Small intestine (tissue), 7 donors: ENCODE data around the gene MTMR3. TPM values are rescaled to one million over a fixed set of nuclear protein-coding genes. Genes with fewer than 3 reads are reported as not detected.

Experiments
- DNase-seq, 2 donors: peaks; one replicate each; pipeline versions ENCODE4 v3.0.0 to v3.0.0-alpha.2; 2013
- FAIRE-seq: peaks from 2 replicates; lab custom pipeline; 2012; peaks lifted over from hg19 to GRCh38; lab: Jason Lieb, UNC
- H3K27ac ChIP-seq, 3 donors: one replicate each; pipeline ENCODE4 v1.5.1; 2013; ENCODE audit warnings: low read length in 2 of 3, mild to moderate bottlenecking in 2 of 3, control low read depth in 1 of 3, inconsistent platforms in 1 of 3, low read depth in 1 of 3, moderate library complexity in 1 of 3
- H3K27me3 ChIP-seq, 3 donors: one replicate each; pipeline ENCODE4 v1.6.1; 2013; ENCODE audit warnings: low read length in 3 of 3, inconsistent platforms in 1 of 3; ENCODE audit not compliant: control insufficient read depth in 3 of 3, insufficient read depth in 3 of 3
- H3K36me3 ChIP-seq, 3 donors: one replicate each; pipeline ENCODE4 v1.6.1; 2013; ENCODE audit warnings: low read length in 3 of 3, inconsistent platforms in 1 of 3, low read depth in 1 of 3, mild to moderate bottlenecking in 1 of 3, moderate library complexity in 1 of 3; ENCODE audit not compliant: control insufficient read depth in 3 of 3, insufficient read depth in 2 of 3
- H3K4me1 ChIP-seq, 3 donors: one replicate each; pipeline ENCODE4 v1.6.1; 2013; ENCODE audit warnings: low read length in 2 of 3, inconsistent platforms in 1 of 3, low read depth in 1 of 3, mild to moderate bottlenecking in 1 of 3, moderate library complexity in 1 of 3; ENCODE audit not compliant: control insufficient read depth in 3 of 3, insufficient read depth in 2 of 3
- H3K4me3 ChIP-seq, 3 donors: one replicate each; pipeline ENCODE4 v1.5.1; 2013; ENCODE audit warnings: low read length in 3 of 3, control low read depth in 1 of 3, inconsistent platforms in 1 of 3, low read depth in 1 of 3, mild to moderate bottlenecking in 1 of 3, moderate library complexity in 1 of 3
- H3K9me3 ChIP-seq, 2 donors: one replicate each; pipeline ENCODE4 v1.6.1; 2013; ENCODE audit warnings: low read depth in 1 of 2, low read length in 1 of 2; ENCODE audit not compliant: control insufficient read depth in 2 of 2, insufficient read depth in 1 of 2
- WGBS, 3 donors: extraction: QIAGEN DNeasy Blood & Tissue Kit; methylation state at CpG; one replicate each; pipeline ENCODE4 v1.1.7; 2013; 5-methylcytosine and 5-hydroxymethylcytosine counted together
- polyA plus RNA-seq, 4 donors: library from polyadenylated mRNA; stranded (reverse) in 3 of 4; unstranded in 1 of 4; fragments of 200-250 nt in 3 of 4; fragments of 120-200 nt in 1 of 4; gene quantifications; one replicate each; pipeline versions ENCODE4 v1.2.1 to v1.2.3, GENCODE V29; 2013
- donor health status: healthy with polysubstance abuse.
- donor health status: control.
- donor health status: control.
- donor health status: Bipolar disorder and iron deficiency.
- donor health status: healthy.

The MTMR3 gene
- polyA plus RNA-seq, 4 donors, result 9.2 to 31.8 (median 13.1) TPM

- Histone ChIP-seq H3K27me3 (no peaks in the 10 kb centered on the region), H3K36me3 (no peaks in the 10 kb centered on the region), H3K4me1 (peaks cover 0 to 1% (median under 1%) of the 10 kb centered on the region in 3 donors), H3K27ac (no peak overlapping the region), H3K4me3 (no peak overlapping the region), H3K9me3 (no peaks in the 10 kb centered on the region)
- DNase-seq (peak in 1 of 2 donors; percentile 20), FAIRE-seq (no peak)
- 87% methylated on average over 5 of the region's 5 CpGs for WGBS, 3 donors
Observed at GRCh38 chr22:29890760-29891159, 7.8 kb downstream of the MTMR3 start.

DNA sequence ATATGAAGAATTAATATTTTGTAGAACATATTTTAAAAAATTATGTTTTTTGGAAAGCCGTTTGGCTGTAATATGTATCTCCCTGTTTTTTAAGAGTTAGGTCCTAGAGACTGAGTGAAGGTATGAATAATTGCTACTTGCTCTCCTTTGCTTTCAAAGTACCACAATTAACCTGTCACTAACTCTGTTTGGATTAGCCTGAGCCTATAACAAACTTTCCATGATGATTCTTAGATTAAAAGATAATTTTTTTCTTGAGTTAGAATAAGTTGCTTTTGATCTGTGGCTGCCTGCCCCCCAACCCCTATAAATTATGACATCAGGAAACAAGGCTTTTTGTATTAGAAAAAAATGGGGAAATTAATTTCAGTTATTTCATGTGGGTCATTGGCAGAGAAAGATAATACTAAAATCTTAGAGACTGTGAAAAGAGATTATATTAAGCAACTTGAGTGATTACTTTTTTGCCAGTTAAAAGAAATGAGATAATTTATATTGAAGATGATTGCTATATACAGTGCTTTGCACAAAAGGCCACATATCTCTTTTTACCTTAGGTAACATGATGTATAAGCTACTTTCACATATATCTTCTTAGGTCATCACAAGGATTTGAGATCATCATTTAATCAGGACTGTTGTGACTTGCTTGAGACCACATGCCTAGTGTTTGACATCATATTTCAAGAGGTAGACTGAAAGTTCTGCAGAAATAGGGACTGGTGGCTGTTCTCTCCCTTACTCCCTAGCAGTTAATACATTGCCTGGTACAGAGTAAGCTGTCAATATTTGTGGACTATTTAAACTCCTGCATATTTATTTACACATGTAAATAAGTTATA is 9.6 kb downstream of the MTMR3 start:
- Histone ChIP-seq H3K4me3 (no peak overlapping the region), H3K27me3 (no peaks in the 10 kb centered on the region), H3K4me1 (no peaks in the 10 kb centered on the region), H3K9me3 (no peaks in the 10 kb centered on the region), H3K36me3 (no peaks in the 10 kb centered on the region), H3K27ac (no peak overlapping the region)
- DNase-seq (no peak), FAIRE-seq (no peak)
- 81 to 87% (median 86%) methylated on average over 1 of the region's 1 CpG for WGBS, 3 donors

DNA sequence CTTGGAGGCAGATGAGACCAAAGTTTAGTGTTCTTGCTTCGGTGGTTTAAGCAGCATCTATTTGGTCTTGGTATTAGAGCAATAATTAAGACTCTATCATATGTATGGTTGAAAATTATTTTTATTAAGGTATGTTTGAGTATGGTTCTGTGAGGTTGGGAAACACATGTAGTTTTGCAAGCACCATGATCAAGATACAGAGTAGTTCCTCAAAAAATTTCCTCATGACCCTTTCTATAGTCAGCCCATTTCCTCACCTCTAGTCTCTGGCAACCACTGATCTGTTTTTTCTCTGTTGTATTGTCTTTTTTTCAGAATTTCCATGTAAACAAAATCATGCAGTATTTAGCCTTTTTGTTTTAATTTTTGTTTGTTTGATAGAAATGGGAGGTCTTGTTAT is 18.4 kb downstream of the MTMR3 start:
- Histone ChIP-seq H3K27me3 (no peaks in the 10 kb centered on the region), H3K27ac (no peak overlapping the region), H3K4me1 (peaks cover 0 to 5% (median 5%) of the 10 kb centered on the region in 3 donors), H3K36me3 (no peaks in the 10 kb centered on the region), H3K4me3 (no peak overlapping the region), H3K9me3 (no peaks in the 10 kb centered on the region)
- FAIRE-seq (no peak), DNase-seq (no peak)
- 81 to 95% (median 92%) methylated on average over 1 of the region's 1 CpG for whole genome bisulfite sequencing, 3 donors

GRCh38 chr22:29903371-29903770 is 20.4 kb downstream of the MTMR3 start:
- DNase-seq (no peak), FAIRE-seq (no peak)
- no peaks in the 10 kb centered on the region for H3K9me3 ChIP-seq
- peaks cover 7 to 11% (median 11%) of the 10 kb centered on the region in 3 donors for H3K4me1 ChIP-seq
- no peaks in the 10 kb centered on the region for H3K27me3 ChIP-seq
- H3K36me3 ChIP-seq, result no peaks in the 10 kb centered on the region
- H3K4me3 ChIP-seq, result no peak overlapping the region
- H3K27ac ChIP-seq, result no peak overlapping the region
- 93 to 98% (median 97%) methylated on average over 5 of the region's 5 CpGs for WGBS, 3 donors

DNA sequence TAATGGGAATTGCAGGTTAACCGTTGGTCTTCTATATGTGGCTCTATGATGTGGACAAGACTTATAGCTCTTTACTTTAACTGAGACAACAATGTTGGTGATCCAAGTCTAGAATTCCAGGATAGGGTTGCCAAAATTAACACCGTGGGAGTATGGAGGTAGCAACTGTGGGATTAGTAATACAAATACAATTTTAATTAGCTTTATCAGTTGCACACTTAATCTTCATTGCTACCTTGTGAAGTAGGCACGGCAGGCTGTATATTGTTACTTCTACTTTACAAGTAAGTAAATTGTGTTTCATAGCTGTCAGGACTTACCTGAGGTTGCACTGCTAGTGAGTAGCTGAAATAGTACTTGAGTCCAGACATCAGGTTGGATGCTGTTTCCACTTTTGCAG is 21.0 kb downstream of the MTMR3 start:
- Histone ChIP-seq H3K36me3 (no peaks in the 10 kb centered on the region), H3K9me3 (no peaks in the 10 kb centered on the region), H3K27me3 (no peaks in the 10 kb centered on the region), H3K4me3 (no peak overlapping the region), H3K27ac (no peak overlapping the region), H3K4me1 (peaks cover 7 to 12% (median 11%) of the 10 kb centered on the region in 3 donors)
- DNase-seq (peak in 1 of 2 donors; percentile 13), FAIRE-seq (no peak)
- 36 to 70% (median 49%) methylated on average over 3 of the region's 3 CpGs for WGBS, 3 donors

GRCh38 chr22:29907753-29908515 is 25.0 kb downstream of the MTMR3 start:
- peak; percentile 86 to 92 for DNase-seq
- no peaks in the 10 kb centered on the region for H3K9me3 ChIP-seq
- H3K27me3 ChIP-seq, result no peaks in the 10 kb centered on the region
- H3K4me1 ChIP-seq, result peaks cover 10 to 21% (median 11%) of the 10 kb centered on the region in 3 donors
- WGBS, 3 donors, result 19 to 49% (median 35%) methylated on average over 5 of the region's 5 CpGs
- H3K36me3 ChIP-seq, result no peaks in the 10 kb centered on the region
- FAIRE-seq, result no peak
- H3K4me3 ChIP-seq, result no peak overlapping the region
- peak overlapping the region; percentile 2 to 55 (median 24) for H3K27ac ChIP-seq

GRCh38 chr22:29912141-29912540 is 29.2 kb downstream of the MTMR3 start:
- Histone ChIP-seq H3K27ac (no peak overlapping the region), H3K27me3 (no peaks in the 10 kb centered on the region), H3K4me3 (no peak overlapping the region), H3K9me3 (no peaks in the 10 kb centered on the region), H3K36me3 (no peaks in the 10 kb centered on the region), H3K4me1 (peaks cover 8 to 23% (median 9%) of the 10 kb centered on the region in 3 donors)
- no peak for DNase-seq
- FAIRE-seq, result no peak
- 94 to 97% (median 94%) methylated on average over 4 of the region's 4 CpGs for WGBS, 3 donors

DNA sequence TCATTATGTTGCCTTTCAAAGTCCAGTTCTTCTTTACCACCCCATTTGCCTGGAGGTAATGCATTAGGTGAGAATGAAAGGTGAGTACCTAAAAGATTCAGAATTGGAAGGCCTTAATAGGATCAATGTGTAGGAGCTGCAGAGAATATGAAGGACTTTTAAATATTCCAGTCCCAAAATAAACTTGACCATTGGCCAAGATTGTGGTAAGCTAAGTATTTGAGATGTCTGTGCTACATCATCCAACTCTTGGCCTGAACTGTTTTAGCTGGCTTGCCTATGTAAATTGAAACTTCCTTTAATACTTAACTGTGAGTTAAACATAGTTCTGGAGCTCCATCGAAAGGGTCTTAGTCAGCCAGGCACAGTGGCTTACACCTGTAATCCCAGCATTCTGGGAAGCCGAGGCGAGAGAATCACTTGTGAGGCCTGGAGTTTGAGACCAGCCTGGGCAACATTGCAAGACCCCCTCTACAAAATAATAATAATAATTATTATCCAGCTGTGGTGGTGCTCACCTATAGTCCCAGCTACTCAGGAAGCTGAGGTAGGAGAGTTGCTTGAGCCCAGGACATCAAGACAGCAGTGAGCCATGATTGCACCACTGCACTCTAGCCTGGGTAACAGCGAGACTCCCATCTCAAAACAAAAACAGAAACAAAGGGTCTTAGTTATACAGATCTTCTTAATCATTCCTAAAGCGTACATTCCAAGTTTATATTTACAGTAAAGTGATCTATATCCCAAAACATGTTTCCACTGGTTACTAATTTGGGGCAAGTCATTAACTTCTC is 29.8 kb downstream of the MTMR3 start:
- Histone ChIP-seq H3K36me3 (no peaks in the 10 kb centered on the region), H3K4me1 (peaks cover 5 to 17% (median 8%) of the 10 kb centered on the region in 3 donors), H3K27me3 (no peaks in the 10 kb centered on the region), H3K9me3 (no peaks in the 10 kb centered on the region), H3K27ac (no peak overlapping the region), H3K4me3 (no peak overlapping the region)
- DNase-seq (peak in 1 of 2 donors; percentile 13), FAIRE-seq (no peak)
- 70 to 90% (median 90%) methylated on average over 5 of the region's 5 CpGs for WGBS, 3 donors
